GM12873 (cell line): ENCODE results near the gene TCP11L2.

Source experiments
- TF ChIP-seq, protein P1 (sequence below): IDR thresholded peaks from 2 replicates; pipeline ENCODE4 v1.5.1; 2012; ENCODE audit warnings: low read depth, mild to moderate bottlenecking, moderate library complexity, low read length, control low read depth; ENCODE audit not compliant: insufficient read depth; ENCODE audit errors: missing control alignments

TCP11L2 gene

GRCh38 chr12:106308121-106308520, 5.6 kb downstream of the TCP11L2 start:
- TF ChIP-seq, protein P1, sequence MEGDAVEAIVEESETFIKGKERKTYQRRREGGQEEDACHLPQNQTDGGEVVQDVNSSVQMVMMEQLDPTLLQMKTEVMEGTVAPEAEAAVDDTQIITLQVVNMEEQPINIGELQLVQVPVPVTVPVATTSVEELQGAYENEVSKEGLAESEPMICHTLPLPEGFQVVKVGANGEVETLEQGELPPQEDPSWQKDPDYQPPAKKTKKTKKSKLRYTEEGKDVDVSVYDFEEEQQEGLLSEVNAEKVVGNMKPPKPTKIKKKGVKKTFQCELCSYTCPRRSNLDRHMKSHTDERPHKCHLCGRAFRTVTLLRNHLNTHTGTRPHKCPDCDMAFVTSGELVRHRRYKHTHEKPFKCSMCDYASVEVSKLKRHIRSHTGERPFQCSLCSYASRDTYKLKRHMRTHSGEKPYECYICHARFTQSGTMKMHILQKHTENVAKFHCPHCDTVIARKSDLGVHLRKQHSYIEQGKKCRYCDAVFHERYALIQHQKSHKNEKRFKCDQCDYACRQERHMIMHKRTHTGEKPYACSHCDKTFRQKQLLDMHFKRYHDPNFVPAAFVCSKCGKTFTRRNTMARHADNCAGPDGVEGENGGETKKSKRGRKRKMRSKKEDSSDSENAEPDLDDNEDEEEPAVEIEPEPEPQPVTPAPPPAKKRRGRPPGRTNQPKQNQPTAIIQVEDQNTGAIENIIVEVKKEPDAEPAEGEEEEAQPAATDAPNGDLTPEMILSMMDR, result no peak

- TF ChIP-seq, protein P1, result no peak
These were observed 6.1 kb downstream of the TCP11L2 start for GRCh38 chr12:106308611-106309010.

- TF ChIP-seq, protein P1, result no peak
These were observed 7.4 kb downstream of the TCP11L2 start for GRCh38 chr12:106309671-106310505.

GRCh38 chr12:106310687-106311086, 8.2 kb downstream of the TCP11L2 start:
- TF ChIP-seq, protein P1, result no peak

- TF ChIP-seq, protein P1, result no peak
These were observed 8.6 kb downstream of the TCP11L2 start for GRCh38 chr12:106311139-106311538.

DNA sequence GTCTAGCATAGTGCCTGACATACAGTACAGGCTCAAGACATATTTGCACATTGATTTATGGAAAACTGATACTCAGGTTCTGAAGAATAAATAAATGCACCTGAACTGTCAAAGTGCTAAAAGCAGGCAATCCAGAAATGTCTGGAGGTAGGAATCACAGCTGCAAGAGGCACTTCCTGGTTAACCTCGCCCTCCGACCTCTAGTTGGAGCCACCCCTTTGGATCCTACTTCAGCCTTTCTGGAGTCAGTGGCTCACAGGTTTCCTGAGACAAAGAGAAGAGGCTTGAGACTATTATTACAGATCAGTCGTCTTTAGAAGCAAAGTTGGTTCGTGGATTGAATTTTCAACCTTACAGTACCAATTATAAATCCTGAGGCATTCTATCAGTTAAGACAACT, 13.0 kb downstream of the TCP11L2 start:
- TF ChIP-seq, protein P1, result no peak

DNA sequence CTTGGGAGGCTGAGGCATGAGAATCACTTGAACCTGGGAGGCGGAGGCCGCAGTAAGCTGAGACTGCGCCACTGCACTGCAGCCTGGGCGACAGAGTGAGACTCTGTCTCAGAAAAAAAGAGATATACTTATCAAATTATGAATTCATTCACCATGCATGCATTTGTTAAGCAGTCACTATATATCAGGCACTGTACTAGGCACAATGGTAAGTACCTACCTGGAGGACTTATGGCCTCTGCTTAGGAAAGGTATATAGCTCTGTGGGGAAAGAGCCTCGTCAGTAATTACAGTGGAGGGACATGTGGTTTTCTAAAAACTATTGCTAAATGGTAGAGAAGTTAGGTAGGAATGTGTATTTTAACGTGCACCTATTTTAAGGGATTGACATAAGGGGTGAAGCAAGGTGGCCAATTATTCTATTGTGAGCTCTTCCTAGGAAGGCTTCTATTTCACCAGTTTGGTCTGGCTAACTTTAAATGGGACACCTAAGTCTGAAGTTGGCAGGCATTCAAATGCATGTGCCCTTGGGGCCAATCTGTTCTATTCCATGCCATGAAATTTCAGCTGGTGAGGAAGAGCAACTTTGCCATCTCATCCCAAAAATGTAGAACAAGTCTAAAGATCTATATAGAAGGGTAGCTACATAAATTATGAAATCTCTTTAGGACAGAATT, 15.0 kb downstream of the TCP11L2 start:
- TF ChIP-seq, protein P1, result no peak
